Measurements from ENCODE around the gene BABAM2.
"Not testable (repeated sequence)": the region's sequence is repeated elsewhere in the genome, so short reads cannot be mapped to it uniquely, and the experiment has no call there.

Gene BABAM2

GRCh38 chr2:28314968-28315367 lies 424.4 kb downstream of the BABAM2 start:
- no peak for DNase-seq (ENCODE audit: low read depth in 3 of 3)

- no peak for DNase-seq (ENCODE audit: low read depth in 3 of 3)
Measured at GRCh38 chr2:28316546-28317335, 426.2 kb downstream of the BABAM2 start.

GRCh38 chr2:28317390-28317789 lies 426.9 kb downstream of the BABAM2 start:
- DNase-seq (ENCODE audit: low read depth in 3 of 3): no peak

- DNase-seq (ENCODE audit: low read depth in 3 of 3): no peak
Measured at GRCh38 chr2:28318023-28318422, 427.5 kb downstream of the BABAM2 start.

GRCh38 chr2:28318462-28319117 lies 428.1 kb downstream of the BABAM2 start:
- DNase-seq (ENCODE audit: low read depth in 3 of 3): no peak

GRCh38 chr2:28319118-28320008 lies 428.8 kb downstream of the BABAM2 start:
- DNase-seq (ENCODE audit: low read depth in 3 of 3): no peak

- DNase-seq (ENCODE audit: low read depth in 3 of 3): no peak
Measured at GRCh38 chr2:28320009-28320365, 429.5 kb downstream of the BABAM2 start.

- no peak for DNase-seq (ENCODE audit: low read depth in 3 of 3)
Measured at GRCh38 chr2:28320371-28320770, 429.8 kb downstream of the BABAM2 start.

- no peak for DNase-seq (ENCODE audit: low read depth in 3 of 3)
Measured at GRCh38 chr2:28321426-28321825, 430.9 kb downstream of the BABAM2 start.

- DNase-seq (ENCODE audit: low read depth in 3 of 3): no peak
Measured at GRCh38 chr2:28322051-28322450, 431.5 kb downstream of the BABAM2 start.

GRCh38 chr2:28322456-28322855 lies 431.9 kb downstream of the BABAM2 start:
- DNase-seq (ENCODE audit: low read depth in 3 of 3): no peak

- no peak for DNase-seq (ENCODE audit: low read depth in 3 of 3)
Measured at GRCh38 chr2:28322981-28323396, 432.5 kb downstream of the BABAM2 start.

- DNase-seq (ENCODE audit: low read depth in 3 of 3): no peak
Measured at GRCh38 chr2:28325173-28325566, 434.6 kb downstream of the BABAM2 start.

GRCh38 chr2:28325567-28326468 lies 435.3 kb downstream of the BABAM2 start:
- DNase-seq (ENCODE audit: low read depth in 3 of 3): no peak

- no peak for DNase-seq (ENCODE audit: low read depth in 3 of 3)
Measured at GRCh38 chr2:28326469-28326805, 435.9 kb downstream of the BABAM2 start.

GRCh38 chr2:28326881-28327505 lies 436.5 kb downstream of the BABAM2 start:
- DNase-seq (ENCODE audit: low read depth in 3 of 3): no peak

GRCh38 chr2:28327581-28327955 lies 437.0 kb downstream of the BABAM2 start:
- DNase-seq (ENCODE audit: low read depth in 3 of 3): no peak

- DNase-seq (ENCODE audit: low read depth in 3 of 3): no peak
Measured at GRCh38 chr2:28327956-28328922, 437.7 kb downstream of the BABAM2 start.

- no peak for DNase-seq (ENCODE audit: low read depth in 3 of 3)
Measured at GRCh38 chr2:28329184-28329583, 438.7 kb downstream of the BABAM2 start.

GRCh38 chr2:28330722-28331121 lies 440.2 kb downstream of the BABAM2 start:
- not testable (repeated sequence) for DNase-seq (ENCODE audit: low read depth in 3 of 3)

Data from stimulated activated CD4-positive, alpha-beta T cell treated with anti-CD3 and anti-CD28 coated beads, TNF-alpha, amount 100 ng/mL, for 48 hours (primary cell).